Mammary epithelial cell (primary cell): Measurements from ENCODE around the gene DAB2IP.

ENCODE experiments used
- EZH2 ChIP-seq: IDR thresholded peaks from 2 replicates; pipeline ENCODE4 v1.6.1; 2012; ENCODE audit warnings: low read length, inconsistent platforms, borderline replicate concordance
- TF ChIP-seq, protein P1 (sequence below), 2 donors: IDR thresholded peaks in 1 of 2; conservative IDR thresholded peaks in 1 of 2; 2 replicates each; pipeline ENCODE4 v1.5.1; 2011 to 2012; ENCODE audit warnings: inconsistent platforms in 2 of 2, low read length in 2 of 2, mild to moderate bottlenecking in 2 of 2, control low read depth in 1 of 2, low read depth in 1 of 2; ENCODE audit not compliant: insufficient read depth in 1 of 2; ENCODE audit errors: extremely low read depth in 1 of 2

DNA sequence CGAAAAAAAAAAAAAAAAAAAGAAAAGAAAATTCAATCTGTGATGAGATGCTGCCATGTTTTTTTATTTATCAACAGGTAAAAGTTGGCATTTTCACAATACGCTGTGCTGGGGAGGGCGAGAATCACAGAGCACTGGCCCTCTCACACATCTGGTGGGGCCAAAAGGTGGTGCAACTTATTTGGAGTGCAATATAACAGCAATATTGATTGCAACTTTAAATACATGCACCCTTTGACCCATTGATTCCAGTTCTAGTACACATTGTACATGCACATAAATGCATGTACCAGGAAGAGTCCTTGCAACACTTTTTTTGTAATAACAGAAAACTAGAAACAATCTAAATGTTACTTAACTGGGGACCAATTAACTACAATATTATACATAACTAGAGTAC, 159.1 kb downstream of the DAB2IP start:
- TF ChIP-seq, protein P1, sequence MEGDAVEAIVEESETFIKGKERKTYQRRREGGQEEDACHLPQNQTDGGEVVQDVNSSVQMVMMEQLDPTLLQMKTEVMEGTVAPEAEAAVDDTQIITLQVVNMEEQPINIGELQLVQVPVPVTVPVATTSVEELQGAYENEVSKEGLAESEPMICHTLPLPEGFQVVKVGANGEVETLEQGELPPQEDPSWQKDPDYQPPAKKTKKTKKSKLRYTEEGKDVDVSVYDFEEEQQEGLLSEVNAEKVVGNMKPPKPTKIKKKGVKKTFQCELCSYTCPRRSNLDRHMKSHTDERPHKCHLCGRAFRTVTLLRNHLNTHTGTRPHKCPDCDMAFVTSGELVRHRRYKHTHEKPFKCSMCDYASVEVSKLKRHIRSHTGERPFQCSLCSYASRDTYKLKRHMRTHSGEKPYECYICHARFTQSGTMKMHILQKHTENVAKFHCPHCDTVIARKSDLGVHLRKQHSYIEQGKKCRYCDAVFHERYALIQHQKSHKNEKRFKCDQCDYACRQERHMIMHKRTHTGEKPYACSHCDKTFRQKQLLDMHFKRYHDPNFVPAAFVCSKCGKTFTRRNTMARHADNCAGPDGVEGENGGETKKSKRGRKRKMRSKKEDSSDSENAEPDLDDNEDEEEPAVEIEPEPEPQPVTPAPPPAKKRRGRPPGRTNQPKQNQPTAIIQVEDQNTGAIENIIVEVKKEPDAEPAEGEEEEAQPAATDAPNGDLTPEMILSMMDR (conservative IDR thresholded peaks at IDR 0.05 in 1 of 2, IDR thresholded peaks at IDR 0.05 in 1 of 2; ENCODE audit: extremely low read depth in 1 of 2, insufficient read depth in 1 of 2, low read depth in 1 of 2, low read length in 2 of 2): no peak
- TF ChIP-seq EZH2: no peak
